Measurements from ENCODE around the gene NR2C2AP. TPM values are rescaled to one million over a fixed set of nuclear protein-coding genes. Genes with fewer than 3 reads are reported as not detected.

Gene NR2C2AP
- total RNA-seq, 1 donor from 2014 or later: 9.4 TPM

DNA sequence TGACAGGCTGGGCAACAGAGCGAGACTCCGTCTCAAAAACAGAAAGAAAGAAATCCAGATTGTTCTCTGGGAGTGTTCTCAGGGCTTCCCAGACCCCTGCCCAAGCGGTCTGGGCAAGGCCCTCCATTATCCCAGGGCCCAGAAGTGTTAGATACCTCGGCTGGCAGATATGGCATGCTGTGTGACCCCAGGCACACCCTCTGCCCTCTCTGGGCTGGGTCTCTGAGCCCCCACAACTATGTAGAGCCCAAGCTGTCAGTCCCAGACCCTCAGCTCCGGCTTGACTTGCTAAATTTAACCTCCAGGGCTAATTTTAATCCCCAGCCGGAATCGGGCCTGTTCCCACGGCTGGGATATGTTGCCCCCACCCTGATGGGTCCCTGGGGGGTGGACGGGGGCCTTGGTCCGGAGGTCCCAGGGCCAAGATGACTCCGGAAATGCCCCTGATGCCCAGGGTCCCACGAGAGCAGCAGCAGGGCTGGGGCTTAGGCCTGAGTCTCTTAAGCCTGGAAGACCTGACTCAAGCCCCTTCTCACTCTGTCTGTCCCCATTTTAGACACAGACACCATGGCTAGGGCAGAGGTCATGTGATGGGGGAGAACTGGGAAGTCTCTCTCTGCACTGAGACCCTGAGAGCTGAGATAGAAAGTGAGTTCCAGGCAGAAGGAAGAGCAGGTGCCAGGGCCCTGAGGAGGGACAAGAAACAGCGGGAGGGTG lies 50.4 kb downstream of the NR2C2AP start:
- Mint-ChIP-seq H3K9me3 (peaks cover 5% of the 10 kb centered on the region), H3K4me3 (no peak overlapping the region), H3K36me3 (peaks cover 16% of the 10 kb centered on the region), H3K27ac (no peak overlapping the region), H3K27me3 (ENCODE audit: low read depth) (no peaks in the 10 kb centered on the region), H3K4me1 (no peaks in the 10 kb centered on the region)
- TF ChIP-seq, protein P1, sequence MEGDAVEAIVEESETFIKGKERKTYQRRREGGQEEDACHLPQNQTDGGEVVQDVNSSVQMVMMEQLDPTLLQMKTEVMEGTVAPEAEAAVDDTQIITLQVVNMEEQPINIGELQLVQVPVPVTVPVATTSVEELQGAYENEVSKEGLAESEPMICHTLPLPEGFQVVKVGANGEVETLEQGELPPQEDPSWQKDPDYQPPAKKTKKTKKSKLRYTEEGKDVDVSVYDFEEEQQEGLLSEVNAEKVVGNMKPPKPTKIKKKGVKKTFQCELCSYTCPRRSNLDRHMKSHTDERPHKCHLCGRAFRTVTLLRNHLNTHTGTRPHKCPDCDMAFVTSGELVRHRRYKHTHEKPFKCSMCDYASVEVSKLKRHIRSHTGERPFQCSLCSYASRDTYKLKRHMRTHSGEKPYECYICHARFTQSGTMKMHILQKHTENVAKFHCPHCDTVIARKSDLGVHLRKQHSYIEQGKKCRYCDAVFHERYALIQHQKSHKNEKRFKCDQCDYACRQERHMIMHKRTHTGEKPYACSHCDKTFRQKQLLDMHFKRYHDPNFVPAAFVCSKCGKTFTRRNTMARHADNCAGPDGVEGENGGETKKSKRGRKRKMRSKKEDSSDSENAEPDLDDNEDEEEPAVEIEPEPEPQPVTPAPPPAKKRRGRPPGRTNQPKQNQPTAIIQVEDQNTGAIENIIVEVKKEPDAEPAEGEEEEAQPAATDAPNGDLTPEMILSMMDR (IDR thresholded peaks at IDR 0.05; ENCODE audit: unreplicated experiment): no peak
- no peak for DNase-seq (ENCODE audit: low spot score in 2 of 2, unreplicated experiment in 2 of 2)

DNA sequence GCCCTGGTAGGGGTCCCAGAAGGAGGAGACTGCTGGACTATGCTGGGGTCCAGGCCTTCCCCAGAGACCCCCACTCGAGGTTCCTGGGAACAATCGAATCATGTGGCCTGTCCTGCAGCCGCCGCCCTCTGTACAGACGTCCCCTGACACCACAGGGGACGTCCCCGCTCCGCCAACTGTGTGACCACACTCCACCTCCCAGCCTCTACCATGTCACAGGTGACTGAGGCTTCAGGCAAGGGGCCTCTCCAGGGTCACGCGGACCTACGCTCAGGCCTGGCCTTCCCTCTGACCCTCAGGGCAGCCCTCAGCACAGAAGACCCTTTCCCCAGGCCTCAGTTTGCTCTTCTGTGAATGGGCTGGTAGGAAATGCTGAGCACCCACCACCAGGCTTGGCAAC lies 51.8 kb downstream of the NR2C2AP start:
- peaks cover 9% of the 10 kb centered on the region for H3K36me3 Mint-ChIP-seq
- H3K9me3 Mint-ChIP-seq: peaks cover 5% of the 10 kb centered on the region
- no peak overlapping the region for H3K4me3 Mint-ChIP-seq
- no peak for DNase-seq (ENCODE audit: low spot score in 2 of 2, unreplicated experiment in 2 of 2)
- no peaks in the 10 kb centered on the region for H3K27me3 Mint-ChIP-seq (ENCODE audit: low read depth)
- TF ChIP-seq, protein P1 (IDR thresholded peaks at IDR 0.05; ENCODE audit: unreplicated experiment): no peak
- no peaks in the 10 kb centered on the region for H3K4me1 Mint-ChIP-seq
- H3K27ac Mint-ChIP-seq: no peak overlapping the region

Other genes starting within 250 kb of the NR2C2AP start
- 137 to 152 TPM (median 140 TPM) in 3 replicates for gene SUGP2, start 169.9 kb downstream of the NR2C2AP start, total RNA-seq
- gene ARMC6, start 169.8 kb downstream of the NR2C2AP start, total RNA-seq: 25.5 to 28.2 TPM (median 25.8 TPM) in 3 replicates
- 21.2 to 22.1 TPM (median 21.2 TPM) in 3 replicates for gene SLC25A42, start 139.4 kb downstream of the NR2C2AP start, total RNA-seq
- 45.5 to 48.4 TPM (median 46.5 TPM) in 3 replicates for gene TMEM161A, start 64.9 kb downstream of the NR2C2AP start, total RNA-seq
- 1.4 to 2.9 TPM (median 2.8 TPM) in 3 replicates for gene MEF2B, start 33.2 kb downstream of the NR2C2AP start, total RNA-seq
- 26.4 to 28.4 TPM (median 26.7 TPM) in 3 replicates for gene BORCS8, start 11.3 kb downstream of the NR2C2AP start, total RNA-seq
- 90.4 to 93.6 TPM (median 92.0 TPM) in 3 replicates for gene RFXANK, start 11.2 kb downstream of the NR2C2AP start, total RNA-seq
- 0.02 to 0.29 TPM (median 0.07 TPM) in 3 replicates for gene NCAN, start 8.5 kb upstream of the NR2C2AP start, total RNA-seq
- gene TM6SF2, start 69.9 kb upstream of the NR2C2AP start, total RNA-seq: 3.5 to 5.7 TPM (median 4.0 TPM) in 3 replicates
- 70.2 to 77.2 TPM (median 74.9 TPM) in 3 replicates for gene SUGP1, start 117.1 kb upstream of the NR2C2AP start, total RNA-seq
- 93.0 to 107 TPM (median 94.7 TPM) in 3 replicates for gene MAU2, start 117.4 kb upstream of the NR2C2AP start, total RNA-seq
- gene GATAD2A, start 202.3 kb upstream of the NR2C2AP start, total RNA-seq: 112 to 113 TPM (median 113 TPM) in 3 replicates

Measured in mesothelial cell of epicardium (in vitro differentiated cells).